GM12873 (cell line): Measurements from ENCODE around the gene MON1A.

Experiments
- TF ChIP-seq, protein P1 (sequence below): IDR thresholded peaks from 2 replicates; pipeline ENCODE4 v1.5.1; 2012; ENCODE audit warnings: low read depth, mild to moderate bottlenecking, moderate library complexity, low read length, control low read depth; ENCODE audit not compliant: insufficient read depth; ENCODE audit errors: missing control alignments

Gene MON1A

DNA sequence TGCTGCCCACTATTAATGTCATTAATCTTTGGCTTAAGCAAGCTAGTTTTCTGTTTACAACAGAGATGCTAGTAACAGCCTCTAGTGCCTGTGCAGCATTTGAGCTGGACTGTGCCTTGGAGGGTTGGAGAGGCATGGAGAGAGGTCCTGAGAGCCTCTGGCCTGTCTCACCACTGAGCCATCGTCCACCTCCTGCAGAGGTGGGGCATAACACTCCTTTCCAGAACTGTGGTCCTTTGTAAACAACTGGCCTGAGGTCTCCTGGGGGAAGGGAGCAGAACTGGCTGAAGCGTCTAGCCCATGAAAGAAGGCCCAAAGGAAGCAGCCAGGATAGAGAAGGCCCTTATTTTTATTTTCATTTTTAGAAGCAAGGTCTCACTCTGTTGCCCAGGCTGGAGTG lies 49.9 kb downstream of the MON1A start:
- TF ChIP-seq, protein P1, sequence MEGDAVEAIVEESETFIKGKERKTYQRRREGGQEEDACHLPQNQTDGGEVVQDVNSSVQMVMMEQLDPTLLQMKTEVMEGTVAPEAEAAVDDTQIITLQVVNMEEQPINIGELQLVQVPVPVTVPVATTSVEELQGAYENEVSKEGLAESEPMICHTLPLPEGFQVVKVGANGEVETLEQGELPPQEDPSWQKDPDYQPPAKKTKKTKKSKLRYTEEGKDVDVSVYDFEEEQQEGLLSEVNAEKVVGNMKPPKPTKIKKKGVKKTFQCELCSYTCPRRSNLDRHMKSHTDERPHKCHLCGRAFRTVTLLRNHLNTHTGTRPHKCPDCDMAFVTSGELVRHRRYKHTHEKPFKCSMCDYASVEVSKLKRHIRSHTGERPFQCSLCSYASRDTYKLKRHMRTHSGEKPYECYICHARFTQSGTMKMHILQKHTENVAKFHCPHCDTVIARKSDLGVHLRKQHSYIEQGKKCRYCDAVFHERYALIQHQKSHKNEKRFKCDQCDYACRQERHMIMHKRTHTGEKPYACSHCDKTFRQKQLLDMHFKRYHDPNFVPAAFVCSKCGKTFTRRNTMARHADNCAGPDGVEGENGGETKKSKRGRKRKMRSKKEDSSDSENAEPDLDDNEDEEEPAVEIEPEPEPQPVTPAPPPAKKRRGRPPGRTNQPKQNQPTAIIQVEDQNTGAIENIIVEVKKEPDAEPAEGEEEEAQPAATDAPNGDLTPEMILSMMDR: no peak

DNA sequence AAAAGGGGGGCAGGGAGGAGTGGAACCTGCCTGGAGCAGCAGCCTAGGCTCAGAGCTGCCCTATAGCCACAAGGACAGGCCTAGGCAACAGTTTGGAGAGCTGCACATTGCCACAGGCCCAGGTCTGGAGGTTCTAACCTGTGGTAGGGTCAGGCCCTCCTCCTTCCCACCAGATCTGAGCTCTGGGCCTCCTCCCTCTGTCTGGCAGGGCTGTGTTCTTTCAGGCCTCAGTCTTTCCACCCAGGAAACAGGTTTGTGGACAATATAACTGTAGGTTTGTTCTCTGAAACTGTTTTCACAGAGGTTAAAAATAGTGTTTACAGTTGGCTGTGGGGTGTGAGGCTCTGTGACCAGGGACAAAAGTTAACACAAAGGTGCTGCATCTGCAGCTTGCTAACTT lies 50.9 kb downstream of the MON1A start:
- TF ChIP-seq, protein P1: no peak

DNA sequence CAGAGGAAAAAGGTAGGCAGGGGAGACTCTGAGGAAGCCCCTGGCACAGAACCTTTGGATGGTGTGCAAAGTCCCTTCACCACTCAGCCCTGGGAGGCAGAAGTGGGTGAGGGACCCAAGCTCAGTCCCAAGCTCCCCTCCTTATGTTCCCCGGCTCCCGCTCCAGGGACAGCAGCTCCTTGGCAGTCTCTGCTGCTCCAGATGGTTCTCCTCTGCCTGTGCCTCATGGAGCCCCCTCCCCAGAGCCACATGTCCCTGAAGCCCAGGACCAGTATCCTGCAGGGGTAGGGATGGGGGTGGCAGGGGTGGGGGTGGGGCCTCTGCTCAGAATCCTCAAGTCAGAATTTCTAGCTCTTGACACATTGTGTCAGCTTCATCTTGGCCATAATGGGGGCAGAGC lies 51.9 kb downstream of the MON1A start:
- TF ChIP-seq, protein P1: no peak

DNA sequence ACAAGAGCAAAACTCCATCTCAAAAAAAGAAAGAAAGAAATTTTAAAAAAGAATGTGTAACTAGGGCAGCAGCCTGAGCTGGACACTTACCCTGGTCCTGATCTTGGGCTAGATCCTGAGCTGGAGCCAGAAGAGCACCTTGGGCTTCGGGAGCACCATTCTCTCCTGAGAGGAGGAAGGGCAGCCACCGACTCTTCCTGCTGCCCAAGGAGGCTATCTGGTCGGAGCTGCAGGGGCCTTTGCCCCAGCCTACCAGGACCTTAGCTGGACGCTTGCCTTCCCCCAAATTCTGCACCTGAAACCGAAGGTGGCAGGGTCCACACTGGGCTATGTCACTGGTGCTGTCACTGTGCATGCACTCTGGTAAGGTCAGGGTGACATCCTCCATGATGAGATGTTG lies 53.0 kb downstream of the MON1A start:
- TF ChIP-seq, protein P1: no peak

DNA sequence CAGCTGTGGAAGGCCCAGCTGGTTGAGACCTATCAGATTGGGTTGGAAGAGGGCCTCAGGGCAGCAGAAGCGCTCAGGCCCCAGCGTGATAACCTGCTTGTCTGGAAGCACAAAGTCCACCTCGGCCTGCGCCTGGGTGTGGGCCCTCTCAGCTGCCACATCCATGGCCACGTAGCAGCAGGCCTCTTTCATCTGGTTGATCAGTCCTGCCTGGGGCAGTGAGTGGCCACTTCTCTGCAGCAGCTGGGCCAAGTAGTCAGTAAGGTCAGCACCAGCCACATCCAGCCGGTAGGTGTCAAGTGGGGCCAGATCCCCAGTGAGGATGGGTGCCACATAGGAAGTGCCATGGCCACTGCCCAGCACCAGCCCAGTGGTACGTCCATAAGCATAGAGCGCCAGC lies 56.0 kb downstream of the MON1A start:
- TF ChIP-seq, protein P1: no peak

DNA sequence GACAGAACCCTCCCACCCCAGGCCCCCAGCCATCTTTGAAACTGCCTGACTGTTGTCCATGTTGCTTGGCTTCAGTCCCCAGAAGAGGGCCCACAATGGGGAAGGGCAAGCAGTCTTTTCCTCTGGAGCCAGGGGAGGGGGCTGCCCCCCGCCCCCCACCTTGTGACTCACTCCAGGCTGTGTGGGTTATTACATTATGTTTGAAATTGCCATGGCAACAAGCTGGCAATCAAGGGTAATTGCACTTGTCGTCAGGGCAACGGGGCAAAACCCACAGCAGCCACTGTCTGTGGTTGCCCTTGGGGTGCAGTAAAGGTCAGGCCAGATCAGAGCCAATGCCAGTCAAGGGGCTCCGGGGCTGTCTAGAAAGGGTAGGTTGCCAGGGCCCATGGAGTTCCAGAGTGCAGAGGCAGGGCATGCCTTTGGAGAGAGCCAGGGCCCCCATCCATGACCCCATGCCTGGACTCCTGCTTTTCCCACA lies 56.8 kb downstream of the MON1A start:
- TF ChIP-seq, protein P1: no peak

DNA sequence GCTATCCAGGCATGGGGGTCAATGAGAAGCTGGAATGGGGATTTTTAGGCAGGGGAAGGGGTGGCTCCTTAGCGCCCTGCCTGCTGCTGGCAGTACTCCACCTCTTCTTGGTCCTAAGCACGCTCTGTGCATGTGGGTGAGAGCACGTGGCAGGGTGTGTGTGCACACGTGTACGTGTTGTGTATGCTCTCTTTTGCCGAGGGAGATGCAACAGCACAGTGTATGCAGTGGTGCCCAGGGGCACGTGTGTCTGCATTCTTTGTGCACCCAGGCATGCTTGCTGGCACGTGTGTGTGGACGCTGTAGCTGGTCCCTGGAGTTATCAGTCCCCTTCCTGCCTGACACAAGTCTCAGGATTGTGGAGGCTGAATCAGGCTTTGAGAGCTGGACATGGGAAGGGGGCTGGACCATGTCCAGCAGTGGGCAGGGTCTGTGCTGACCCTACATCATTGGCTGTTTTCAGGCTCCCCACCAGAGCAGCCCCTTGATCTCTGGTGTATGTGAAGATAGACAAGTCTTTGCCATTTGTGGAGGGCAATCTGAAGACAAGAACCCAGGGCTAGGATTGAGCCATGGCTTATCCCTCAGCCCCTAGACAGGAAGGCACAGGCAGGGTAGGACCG lies 58.0 kb downstream of the MON1A start:
- TF ChIP-seq, protein P1: no peak
